ENCODE measurements around the gene TMEM266.

Gene TMEM266

GRCh38 chr15:76075046-76075445, 15.3 kb downstream of the TMEM266 start:
- TF ChIP-seq POLR2AphosphoS5 (IDR thresholded peaks at IDR 0.05; ENCODE audit: borderline replicate concordance, low read depth, low read length) = no peak
- no peak for TF ChIP-seq FOXP2 (optimal IDR thresholded peaks at IDR 0.05; ENCODE audit: control extremely low read depth, extremely low read length, insufficient read depth)
- no peak for TF ChIP-seq EZH2 (IDR thresholded peaks at IDR 0.05)
- DNase-seq (ENCODE audit: low read depth, low spot score) = no peak
- no peaks in the 10 kb centered on the region for H3K9me3 ChIP-seq (ENCODE audit: low read depth, low read length)

GRCh38 chr15:76078285-76078877, 18.6 kb downstream of the TMEM266 start:
- no peaks in the 10 kb centered on the region for H3K36me3 ChIP-seq (ENCODE audit: insufficient read depth, low read length)
- H3K27ac ChIP-seq = no peak overlapping the region
- H3K9me3 ChIP-seq (ENCODE audit: low read depth, low read length) = no peaks in the 10 kb centered on the region
- DNase-seq (ENCODE audit: low read depth, low spot score) = no peak
- H3K4me3 ChIP-seq = no peak overlapping the region
- TF ChIP-seq POLR2AphosphoS5 (IDR thresholded peaks at IDR 0.05; ENCODE audit: borderline replicate concordance, low read depth, low read length) (no peak), FOXP2 (optimal IDR thresholded peaks at IDR 0.05; ENCODE audit: control extremely low read depth, extremely low read length, insufficient read depth) (no peak), EZH2 (IDR thresholded peaks at IDR 0.05) (no peak)
- H3K9ac ChIP-seq (ENCODE audit: insufficient read length) = no peak overlapping the region

More at GRCh38 chr15:76075046-76075445, 15.3 kb downstream of the TMEM266 start:
- H3K9ac ChIP-seq (ENCODE audit: insufficient read length) = no peak overlapping the region
- no peak overlapping the region for H3K27ac ChIP-seq
- H3K4me3 ChIP-seq = no peak overlapping the region
- H3K36me3 ChIP-seq (ENCODE audit: insufficient read depth, low read length) = no peaks in the 10 kb centered on the region

GRCh38 chr15:76084256-76084655, 24.5 kb downstream of the TMEM266 start:
- no peaks in the 10 kb centered on the region for H3K9me3 ChIP-seq (ENCODE audit: low read depth, low read length)
- H3K36me3 ChIP-seq (ENCODE audit: insufficient read depth, low read length) = no peaks in the 10 kb centered on the region
- no peak overlapping the region for H3K4me3 ChIP-seq
- H3K27ac ChIP-seq = no peak overlapping the region
- no peak for DNase-seq (ENCODE audit: low read depth, low spot score)
- no peak overlapping the region for H3K9ac ChIP-seq (ENCODE audit: insufficient read length)
- no peak for TF ChIP-seq POLR2AphosphoS5 (IDR thresholded peaks at IDR 0.05; ENCODE audit: borderline replicate concordance, low read depth, low read length)
- no peak for TF ChIP-seq FOXP2 (optimal IDR thresholded peaks at IDR 0.05; ENCODE audit: control extremely low read depth, extremely low read length, insufficient read depth)
- no peak for TF ChIP-seq EZH2 (IDR thresholded peaks at IDR 0.05)

GRCh38 chr15:76098685-76099084, 38.9 kb downstream of the TMEM266 start:
- TF ChIP-seq POLR2AphosphoS5 (IDR thresholded peaks at IDR 0.05; ENCODE audit: borderline replicate concordance, low read depth, low read length) = no peak
- TF ChIP-seq EZH2 (IDR thresholded peaks at IDR 0.05) = no peak
- no peak for TF ChIP-seq FOXP2 (optimal IDR thresholded peaks at IDR 0.05; ENCODE audit: control extremely low read depth, extremely low read length, insufficient read depth)
- no peak for DNase-seq (ENCODE audit: low read depth, low spot score)
- Histone ChIP-seq H3K9ac (ENCODE audit: insufficient read length) (no peak overlapping the region), H3K4me3 (no peak overlapping the region), H3K27ac (no peak overlapping the region), H3K36me3 (ENCODE audit: insufficient read depth, low read length) (no peaks in the 10 kb centered on the region), H3K9me3 (ENCODE audit: low read depth, low read length) (no peaks in the 10 kb centered on the region)

GRCh38 chr15:76099388-76099787, 39.6 kb downstream of the TMEM266 start:
- no peaks in the 10 kb centered on the region for H3K9me3 ChIP-seq (ENCODE audit: low read depth, low read length)
- no peak for DNase-seq (ENCODE audit: low read depth, low spot score)
- no peak overlapping the region for H3K9ac ChIP-seq (ENCODE audit: insufficient read length)
- H3K27ac ChIP-seq = no peak overlapping the region
- H3K36me3 ChIP-seq (ENCODE audit: insufficient read depth, low read length) = no peaks in the 10 kb centered on the region
- H3K4me3 ChIP-seq = no peak overlapping the region
- TF ChIP-seq FOXP2 (optimal IDR thresholded peaks at IDR 0.05; ENCODE audit: control extremely low read depth, extremely low read length, insufficient read depth) (no peak), EZH2 (IDR thresholded peaks at IDR 0.05) (no peak), POLR2AphosphoS5 (IDR thresholded peaks at IDR 0.05; ENCODE audit: borderline replicate concordance, low read depth, low read length) (no peak)

- Histone ChIP-seq H3K4me3 (no peak overlapping the region), H3K36me3 (ENCODE audit: insufficient read depth, low read length) (no peaks in the 10 kb centered on the region), H3K27ac (no peak overlapping the region), H3K9ac (ENCODE audit: insufficient read length) (no peak overlapping the region), H3K9me3 (ENCODE audit: low read depth, low read length) (no peaks in the 10 kb centered on the region)
- DNase-seq (ENCODE audit: low read depth, low spot score) = no peak
- TF ChIP-seq POLR2AphosphoS5 (IDR thresholded peaks at IDR 0.05; ENCODE audit: borderline replicate concordance, low read depth, low read length) = no peak
- TF ChIP-seq FOXP2 (optimal IDR thresholded peaks at IDR 0.05; ENCODE audit: control extremely low read depth, extremely low read length, insufficient read depth) = no peak
- TF ChIP-seq EZH2 (IDR thresholded peaks at IDR 0.05) = no peak
Observed at GRCh38 chr15:76100361-76100760, 40.6 kb downstream of the TMEM266 start.

GRCh38 chr15:76101655-76102054, 41.9 kb downstream of the TMEM266 start:
- TF ChIP-seq FOXP2 (optimal IDR thresholded peaks at IDR 0.05; ENCODE audit: control extremely low read depth, extremely low read length, insufficient read depth) (no peak), EZH2 (IDR thresholded peaks at IDR 0.05) (no peak), POLR2AphosphoS5 (IDR thresholded peaks at IDR 0.05; ENCODE audit: borderline replicate concordance, low read depth, low read length) (no peak)
- DNase-seq (ENCODE audit: low read depth, low spot score) = no peak
- H3K27ac ChIP-seq = no peak overlapping the region

GRCh38 chr15:76105391-76105790, 45.6 kb downstream of the TMEM266 start:
- no peaks in the 10 kb centered on the region for H3K9me3 ChIP-seq (ENCODE audit: low read depth, low read length)
- no peak overlapping the region for H3K27ac ChIP-seq
- TF ChIP-seq POLR2AphosphoS5 (IDR thresholded peaks at IDR 0.05; ENCODE audit: borderline replicate concordance, low read depth, low read length) = no peak
- no peak overlapping the region for H3K4me3 ChIP-seq
- no peaks in the 10 kb centered on the region for H3K36me3 ChIP-seq (ENCODE audit: insufficient read depth, low read length)
- no peak overlapping the region for H3K9ac ChIP-seq (ENCODE audit: insufficient read length)
- no peak for DNase-seq (ENCODE audit: low read depth, low spot score)

More at GRCh38 chr15:76101655-76102054, 41.9 kb downstream of the TMEM266 start:
- Histone ChIP-seq H3K4me3 (no peak overlapping the region), H3K9me3 (ENCODE audit: low read depth, low read length) (no peaks in the 10 kb centered on the region), H3K9ac (ENCODE audit: insufficient read length) (no peak overlapping the region), H3K36me3 (ENCODE audit: insufficient read depth, low read length) (no peaks in the 10 kb centered on the region)

- H3K36me3 ChIP-seq (ENCODE audit: insufficient read depth, low read length) = no peaks in the 10 kb centered on the region
- no peak overlapping the region for H3K4me3 ChIP-seq
- no peak for DNase-seq (ENCODE audit: low read depth, low spot score)
- TF ChIP-seq POLR2AphosphoS5 (IDR thresholded peaks at IDR 0.05; ENCODE audit: borderline replicate concordance, low read depth, low read length) (no peak), FOXP2 (optimal IDR thresholded peaks at IDR 0.05; ENCODE audit: control extremely low read depth, extremely low read length, insufficient read depth) (no peak), EZH2 (IDR thresholded peaks at IDR 0.05) (no peak)
- H3K9ac ChIP-seq (ENCODE audit: insufficient read length) = no peak overlapping the region
- no peaks in the 10 kb centered on the region for H3K9me3 ChIP-seq (ENCODE audit: low read depth, low read length)
- no peak overlapping the region for H3K27ac ChIP-seq
Observed at GRCh38 chr15:76105911-76106310, 46.1 kb downstream of the TMEM266 start.
